ENCODE results near the gene SP140. TPM values are rescaled to one million over a fixed set of nuclear protein-coding genes. Genes with fewer than 3 reads are reported as not detected.
"Not testable (repeated sequence)": the region's sequence is repeated elsewhere in the genome, so short reads cannot be mapped to it uniquely, and the experiment has no call there.

Gene SP140
- total RNA-seq, 1 donor = 96.6 TPM

DNA sequence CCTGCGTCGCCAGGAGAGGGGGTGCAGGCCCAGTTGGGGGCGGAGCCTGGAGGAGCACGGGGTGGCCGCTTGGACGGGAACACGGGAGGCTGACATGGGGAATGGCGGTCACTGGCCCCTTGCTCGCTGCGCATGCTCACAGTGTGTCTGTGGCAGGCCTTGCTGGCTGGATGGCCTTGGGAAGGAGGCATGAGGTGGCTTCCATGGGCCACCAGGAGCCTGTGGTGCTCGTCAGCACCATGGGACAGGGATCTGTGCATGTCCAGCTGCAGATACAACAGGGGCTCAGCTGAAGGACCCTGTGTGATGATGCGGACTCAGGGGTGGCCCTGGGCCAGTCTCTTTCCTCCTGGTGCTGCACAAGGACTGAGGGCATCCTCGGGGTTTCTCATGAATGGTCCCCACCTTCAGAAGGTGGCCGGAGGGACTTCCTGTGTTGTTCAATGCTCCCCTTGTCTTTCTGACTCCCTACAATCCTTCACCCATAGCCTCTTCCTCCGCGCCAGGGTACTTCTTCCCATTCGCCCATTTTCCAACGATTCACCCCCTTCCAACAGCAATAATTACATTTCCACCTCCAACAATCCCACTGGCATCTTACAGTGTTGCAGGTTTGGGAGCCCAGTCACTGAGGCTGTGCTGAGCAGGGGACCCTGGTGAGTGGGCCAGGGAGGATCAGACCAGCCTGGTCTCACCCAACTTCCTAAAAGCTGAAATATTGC, 98.0 kb downstream of the SP140 start:
- Histone ChIP-seq H3K4me3 (ENCODE audit: low read length) (no peak overlapping the region), H3K4me1 (ENCODE audit: insufficient read depth, low read length) (peaks cover 54% of the 10 kb centered on the region), H3K27me3 (ENCODE audit: insufficient read depth, low read length) (no peaks in the 10 kb centered on the region)

DNA sequence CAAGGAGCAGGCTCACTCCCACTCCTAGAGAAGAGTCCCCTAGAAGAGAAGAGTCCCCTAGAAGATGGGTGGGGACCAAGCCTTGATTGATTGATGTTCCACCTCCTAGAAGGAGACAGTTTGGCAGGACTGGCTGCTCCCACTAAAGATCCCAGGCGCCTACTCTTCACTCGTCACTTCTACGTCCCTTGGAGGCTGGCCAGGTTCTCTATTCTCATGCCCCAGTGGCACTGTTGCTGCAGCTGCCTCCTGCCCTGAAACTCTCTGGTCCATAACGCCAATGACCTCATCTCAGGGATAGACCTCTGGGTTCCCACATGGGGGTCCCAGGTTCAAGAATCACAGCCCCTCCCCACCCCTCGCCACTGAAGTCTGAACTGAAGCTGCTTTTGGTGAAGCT, 99.0 kb downstream of the SP140 start:
- H3K27me3 ChIP-seq (ENCODE audit: insufficient read depth, low read length) = no peaks in the 10 kb centered on the region
- peaks cover 54% of the 10 kb centered on the region for H3K4me1 ChIP-seq (ENCODE audit: insufficient read depth, low read length)
- no peak overlapping the region for H3K4me3 ChIP-seq (ENCODE audit: low read length)
- H3K9me3 ChIP-seq (ENCODE audit: low read depth, low read length) = no peaks in the 10 kb centered on the region

More for the DNA sequence above, 98.0 kb downstream of the SP140 start:
- no peaks in the 10 kb centered on the region for H3K9me3 ChIP-seq (ENCODE audit: low read depth, low read length)

DNA sequence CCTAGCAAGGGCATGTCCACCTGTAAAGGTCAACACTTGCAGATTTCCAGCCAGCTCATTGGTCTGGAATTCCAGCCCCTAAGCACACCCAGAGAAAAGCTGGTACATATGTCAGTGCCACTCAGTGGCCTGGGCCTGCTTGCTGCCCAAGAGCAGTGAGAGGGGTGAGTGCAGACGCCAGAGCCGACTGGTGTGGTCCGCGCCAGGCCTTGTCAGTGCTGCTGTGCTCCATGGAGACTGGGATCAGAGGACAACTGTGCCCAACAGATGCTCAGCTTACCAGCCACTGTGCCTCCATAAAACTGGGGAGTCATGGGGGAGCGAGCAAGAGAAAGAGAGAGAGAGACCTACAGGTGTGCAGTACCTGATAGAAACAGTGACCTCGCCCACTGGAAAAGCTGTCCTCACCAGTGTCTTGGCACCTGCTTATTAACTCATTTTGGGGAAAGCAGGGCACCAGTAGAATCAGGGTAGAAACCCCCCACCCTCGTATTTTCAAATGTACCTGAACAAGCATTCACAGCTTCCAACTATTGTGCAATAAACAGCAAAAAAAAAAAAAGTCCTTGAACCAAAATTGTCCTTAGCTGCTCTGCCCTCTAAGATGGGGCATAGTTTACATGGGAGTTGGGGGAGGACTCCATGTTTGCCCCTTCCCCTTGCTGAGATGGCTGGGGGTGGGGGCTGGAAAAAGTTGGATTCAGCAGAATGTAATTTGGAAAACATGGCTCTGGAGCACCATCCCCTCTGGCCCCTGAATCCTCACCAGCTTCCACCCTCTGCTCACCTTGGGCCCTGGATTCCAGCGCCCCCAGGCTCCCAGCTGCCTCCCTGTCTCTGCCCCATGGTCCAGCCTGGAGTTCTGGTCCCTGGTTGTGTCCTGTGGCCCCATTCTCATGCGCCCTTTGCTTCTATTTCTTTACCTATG, 100.0 kb downstream of the SP140 start:
- H3K4me1 ChIP-seq (ENCODE audit: insufficient read depth, low read length) = peaks cover 58% of the 10 kb centered on the region
- H3K9me3 ChIP-seq (ENCODE audit: low read depth, low read length) = no peaks in the 10 kb centered on the region
- no peaks in the 10 kb centered on the region for H3K27me3 ChIP-seq (ENCODE audit: insufficient read depth, low read length)
- no peak overlapping the region for H3K4me3 ChIP-seq (ENCODE audit: low read length)

GRCh38 chr2:230326453-230327417, 101.2 kb downstream of the SP140 start, which contains the start of gene SP140L:
TSS of gene SP140L (plus strand) at chr2:230327193. CDS start at chr2:230327270, 77 bp downstream.
- H3K4me3 ChIP-seq (ENCODE audit: low read length) = peak within 1 kb of the TSS; percentile 47
- H3K9me3 ChIP-seq (ENCODE audit: low read depth, low read length) = no peaks in the 10 kb centered on the region
- no peaks in the 10 kb centered on the region for H3K27me3 ChIP-seq (ENCODE audit: insufficient read depth, low read length)
- peaks cover 53% of the 10 kb centered on the region for H3K4me1 ChIP-seq (ENCODE audit: insufficient read depth, low read length)

GRCh38 chr2:230327418-230328154, 102.0 kb downstream of the SP140 start:
- Histone ChIP-seq H3K4me3 (ENCODE audit: low read length) (peak overlapping the region; percentile 47), H3K9me3 (ENCODE audit: low read depth, low read length) (no peaks in the 10 kb centered on the region), H3K27me3 (ENCODE audit: insufficient read depth, low read length) (no peaks in the 10 kb centered on the region), H3K4me1 (ENCODE audit: insufficient read depth, low read length) (peaks cover 48% of the 10 kb centered on the region)

DNA sequence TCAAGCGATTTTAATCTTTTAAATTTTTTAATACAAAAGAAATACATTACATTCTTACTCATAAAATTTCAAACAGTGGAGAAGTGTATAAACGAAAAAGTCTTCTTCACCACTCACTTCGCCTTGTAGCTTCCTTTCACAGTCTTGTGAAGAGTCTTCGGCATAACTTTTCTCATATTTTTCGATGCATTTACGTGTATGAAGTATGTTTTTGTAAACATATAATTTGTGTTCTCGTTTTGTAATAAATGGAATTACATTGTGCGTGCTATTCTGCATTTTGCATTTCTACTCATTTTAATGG, 102.6 kb downstream of the SP140 start:
- Histone ChIP-seq H3K9me3 (ENCODE audit: low read depth, low read length) (no peaks in the 10 kb centered on the region), H3K4me1 (ENCODE audit: insufficient read depth, low read length) (peaks cover 48% of the 10 kb centered on the region), H3K27me3 (ENCODE audit: insufficient read depth, low read length) (no peaks in the 10 kb centered on the region), H3K4me3 (ENCODE audit: low read length) (peak overlapping the region; percentile 47)

- Histone ChIP-seq H3K4me1 (ENCODE audit: insufficient read depth, low read length) (peaks cover 54% of the 10 kb centered on the region), H3K4me3 (ENCODE audit: low read length) (no peak overlapping the region), H3K27me3 (ENCODE audit: insufficient read depth, low read length) (no peaks in the 10 kb centered on the region), H3K9me3 (ENCODE audit: low read depth, low read length) (no peaks in the 10 kb centered on the region)
Observed at GRCh38 chr2:230329946-230330605, 104.5 kb downstream of the SP140 start.

GRCh38 chr2:230330725-230331124, 105.2 kb downstream of the SP140 start:
- no peaks in the 10 kb centered on the region for H3K27me3 ChIP-seq (ENCODE audit: insufficient read depth, low read length)
- no peak overlapping the region for H3K4me3 ChIP-seq (ENCODE audit: low read length)
- peaks cover 54% of the 10 kb centered on the region for H3K4me1 ChIP-seq (ENCODE audit: insufficient read depth, low read length)
- H3K9me3 ChIP-seq (ENCODE audit: low read depth, low read length) = no peaks in the 10 kb centered on the region

DNA sequence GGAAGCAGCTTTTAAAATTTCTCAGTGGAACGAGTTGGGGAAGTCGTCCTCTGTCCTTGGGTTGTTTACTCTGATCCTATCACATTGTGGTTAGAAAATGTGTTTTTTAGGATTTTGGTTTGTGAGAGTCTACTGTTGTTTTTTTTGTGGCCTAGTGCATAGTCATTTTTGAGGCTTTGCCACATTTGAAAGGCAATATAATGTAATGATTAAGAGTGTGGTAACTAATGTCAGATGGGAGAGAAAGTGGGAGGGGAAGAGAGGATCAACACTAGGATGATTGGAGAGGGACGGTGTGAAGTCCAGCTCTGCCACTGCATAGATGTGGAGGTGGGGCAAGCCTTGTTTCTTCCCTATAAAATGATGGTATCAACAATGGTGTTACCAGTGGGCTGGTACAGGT, 109.9 kb downstream of the SP140 start:
- no peak overlapping the region for H3K4me3 ChIP-seq (ENCODE audit: low read length)
- peaks cover 23% of the 10 kb centered on the region for H3K4me1 ChIP-seq (ENCODE audit: insufficient read depth, low read length)
- H3K9me3 ChIP-seq (ENCODE audit: low read depth, low read length) = no peaks in the 10 kb centered on the region

DNA sequence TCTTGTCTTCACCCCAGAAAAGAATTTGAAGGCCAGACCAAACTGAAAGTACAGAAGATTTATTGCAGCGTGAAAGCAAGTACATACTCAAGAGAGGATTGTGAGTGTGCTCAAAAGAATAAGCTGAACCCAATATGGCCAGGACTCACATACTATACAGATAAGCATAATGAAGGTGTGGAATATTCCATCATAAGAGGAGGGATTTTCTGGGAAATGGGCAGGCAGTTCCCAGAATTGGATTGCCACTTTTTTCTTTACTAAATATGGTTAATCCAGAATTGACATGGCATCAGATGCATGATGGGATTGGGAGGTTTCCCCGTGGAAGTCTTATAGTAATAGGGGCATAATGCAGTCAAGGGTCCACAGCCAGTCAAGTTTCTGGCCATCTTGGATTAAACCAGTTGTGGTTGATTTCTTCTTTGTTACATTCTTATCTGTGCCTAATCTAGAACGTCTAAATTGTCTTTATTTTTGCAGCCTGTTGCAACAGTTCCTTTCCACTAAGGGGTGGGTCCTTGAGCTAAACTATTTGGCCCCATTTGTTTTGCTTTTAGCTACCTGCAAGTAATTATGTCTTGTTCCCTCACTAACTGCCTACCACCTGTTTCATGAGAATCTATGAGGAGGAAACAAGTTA, 110.4 kb downstream of the SP140 start:
- no peak overlapping the region for H3K4me3 ChIP-seq (ENCODE audit: low read length)
- peaks cover 18% of the 10 kb centered on the region for H3K4me1 ChIP-seq (ENCODE audit: insufficient read depth, low read length)
- no peaks in the 10 kb centered on the region for H3K27me3 ChIP-seq (ENCODE audit: insufficient read depth, low read length)
- H3K9me3 ChIP-seq (ENCODE audit: low read depth, low read length) = no peaks in the 10 kb centered on the region

More for the DNA sequence above, 109.9 kb downstream of the SP140 start:
- H3K27me3 ChIP-seq (ENCODE audit: insufficient read depth, low read length) = no peaks in the 10 kb centered on the region

GRCh38 chr2:230341936-230342528, 116.5 kb downstream of the SP140 start:
- not testable (repeated sequence) for H3K4me1 ChIP-seq (ENCODE audit: insufficient read depth, low read length); H3K4me3 ChIP-seq (ENCODE audit: low read length); H3K27me3 ChIP-seq (ENCODE audit: insufficient read depth, low read length)
- peaks cover 33% of the 10 kb centered on the region for H3K9me3 ChIP-seq (ENCODE audit: low read depth, low read length)

DNA sequence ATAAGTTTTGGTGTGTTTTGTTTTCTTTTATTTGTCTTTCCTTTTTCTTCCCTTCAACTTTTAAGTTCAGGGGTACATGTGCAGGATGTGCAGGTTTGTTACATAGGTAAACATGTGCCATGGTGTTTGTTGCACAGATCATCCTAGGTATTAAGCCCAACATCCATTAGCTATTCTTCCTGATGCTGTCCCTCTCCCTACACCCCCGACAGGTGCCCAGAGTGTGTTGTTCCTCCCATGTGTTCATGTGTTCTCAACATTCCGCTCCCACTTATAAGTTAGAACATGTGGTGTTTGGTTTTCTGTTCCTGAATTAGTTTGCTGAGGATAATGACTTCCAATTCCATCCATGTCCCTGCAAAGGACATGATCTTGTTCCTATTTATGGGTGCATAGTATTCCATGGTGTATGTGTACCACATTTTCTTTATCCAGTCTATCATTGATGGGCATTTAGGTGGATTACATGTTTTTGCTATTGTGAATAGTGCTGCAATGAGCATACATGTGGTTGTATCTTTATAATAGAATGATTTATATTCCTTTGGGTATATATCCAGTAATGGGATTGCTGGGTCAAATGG, 117.6 kb downstream of the SP140 start:
- H3K4me3 ChIP-seq (ENCODE audit: low read length); H3K4me1 ChIP-seq (ENCODE audit: insufficient read depth, low read length): not testable (repeated sequence)

DNA sequence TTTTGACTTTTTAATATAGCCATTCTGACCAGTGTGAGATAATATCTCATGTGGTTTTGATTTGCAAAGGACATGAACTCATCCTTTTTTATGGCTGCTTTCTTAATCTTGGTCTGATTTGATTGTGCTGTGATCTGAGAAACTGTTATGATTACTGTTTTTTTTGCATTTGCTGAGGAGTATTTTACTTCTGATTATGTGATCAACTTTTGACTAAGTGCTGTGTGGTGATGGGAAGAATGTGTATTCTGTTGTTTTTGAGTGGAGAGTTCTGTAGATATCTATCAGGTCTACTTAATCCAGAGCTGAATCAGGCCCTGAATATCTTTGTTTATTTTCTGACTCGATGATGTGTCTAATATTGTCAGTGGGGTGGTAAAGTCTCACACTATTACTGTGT, 118.2 kb downstream of the SP140 start:
- H3K27me3 ChIP-seq (ENCODE audit: insufficient read depth, low read length) = no peaks in the 10 kb centered on the region
- H3K4me1 ChIP-seq (ENCODE audit: insufficient read depth, low read length) = peaks cover 8% of the 10 kb centered on the region
- H3K9me3 ChIP-seq (ENCODE audit: low read depth, low read length) = peaks cover 34% of the 10 kb centered on the region
- H3K4me3 ChIP-seq (ENCODE audit: low read length) = no peak overlapping the region

More for the DNA sequence above, 117.6 kb downstream of the SP140 start:
- H3K27me3 ChIP-seq (ENCODE audit: insufficient read depth, low read length) = not testable (repeated sequence)
- peaks cover 34% of the 10 kb centered on the region for H3K9me3 ChIP-seq (ENCODE audit: low read depth, low read length)
